Measurements from ENCODE around the gene HES2.
"Not testable (repeated sequence)": the region's sequence is repeated elsewhere in the genome, so short reads cannot be mapped to it uniquely, and the experiment has no call there.

The HES2 gene

DNA sequence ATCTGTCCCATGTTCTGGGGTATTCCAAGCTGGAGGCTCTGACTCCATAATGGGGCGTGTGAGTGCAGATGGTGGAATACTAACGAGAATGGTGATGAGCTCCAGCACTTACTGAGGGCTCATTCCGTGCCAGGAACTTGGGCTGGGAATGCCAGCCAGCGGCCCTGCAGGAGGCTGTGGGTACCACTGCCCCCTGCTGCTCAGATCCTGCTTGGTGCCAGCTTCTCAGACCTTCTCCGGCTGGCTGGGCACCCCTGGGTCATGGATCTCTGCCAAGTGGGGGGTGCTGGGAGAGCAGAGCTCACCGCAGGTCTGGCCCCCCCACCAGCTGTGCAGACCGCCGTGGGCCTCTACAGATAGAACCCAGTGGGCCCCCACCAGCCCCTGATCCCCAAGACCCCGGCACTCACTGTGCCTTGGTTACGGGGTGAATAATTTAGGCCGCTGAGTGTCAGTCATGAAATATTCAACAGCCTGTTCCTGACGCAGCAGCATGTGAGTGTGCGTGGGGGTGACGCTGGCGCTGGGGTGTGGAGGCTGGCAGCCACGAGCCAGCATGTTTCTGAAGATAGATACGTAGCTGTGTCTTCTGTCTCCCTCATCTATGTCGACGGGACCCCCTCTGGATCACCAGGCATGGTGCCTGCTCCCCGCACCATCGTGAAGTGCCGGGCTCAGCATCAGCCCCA, 17.4 kb upstream of the HES2 start:
- not testable (repeated sequence) for H3K27ac ChIP-seq (ENCODE audit: low read length, poor library complexity, severe bottlenecking); DNase-seq; H2BK15ac ChIP-seq (ENCODE audit: low read depth, poor library complexity, severe bottlenecking); H3K4me3 ChIP-seq (ENCODE audit: insufficient read depth in 1 of 2, low read depth in 1 of 2, low read length in 2 of 2); H4K91ac ChIP-seq (ENCODE audit: low read length); H4K8ac ChIP-seq (ENCODE audit: low read length); H3K9ac ChIP-seq (ENCODE audit: low read length); H2AK5ac ChIP-seq (ENCODE audit: low read length, severe bottlenecking); H3K18ac ChIP-seq (ENCODE audit: low read depth in 1 of 2, low read length in 2 of 2); H2BK120ac ChIP-seq (ENCODE audit: low read depth, low read length); H3K79me1 ChIP-seq (replicated peaks; ENCODE audit: low read length, poor library complexity, severe bottlenecking); H2BK5ac ChIP-seq (ENCODE audit: low read depth, low read length, poor library complexity, severe bottlenecking); H3K9me3 ChIP-seq (ENCODE audit: control insufficient read depth, low read length); H3K4ac ChIP-seq (ENCODE audit: low read depth in 1 of 2, low read length in 2 of 2); H3K23ac ChIP-seq (ENCODE audit: low read length in 2 of 2); H3K14ac ChIP-seq (ENCODE audit: low read length in 2 of 2); H3K36me3 ChIP-seq (ENCODE audit: control insufficient read depth in 1 of 2, insufficient read depth in 2 of 2, low read depth in 1 of 2, low read length in 2 of 2); H3K4me2 ChIP-seq (ENCODE audit: low read length, poor library complexity, severe bottlenecking); H2AFZ ChIP-seq (ENCODE audit: low read depth, low read length); H2BK12ac ChIP-seq (ENCODE audit: low read length in 2 of 2)
- H3K4me1 ChIP-seq (ENCODE audit: control insufficient read depth, insufficient read depth, low read depth, low read length), result peaks cover 21% of the 10 kb centered on the region
- peaks cover 41 to 57% of the 10 kb centered on the region in 2 experiments for H3K27me3 ChIP-seq (ENCODE audit: control insufficient read depth in 1 of 2, insufficient read depth in 1 of 2, low read length in 2 of 2)
- 81% methylated on average over 22 of the region's 22 CpGs for WGBS

DNA sequence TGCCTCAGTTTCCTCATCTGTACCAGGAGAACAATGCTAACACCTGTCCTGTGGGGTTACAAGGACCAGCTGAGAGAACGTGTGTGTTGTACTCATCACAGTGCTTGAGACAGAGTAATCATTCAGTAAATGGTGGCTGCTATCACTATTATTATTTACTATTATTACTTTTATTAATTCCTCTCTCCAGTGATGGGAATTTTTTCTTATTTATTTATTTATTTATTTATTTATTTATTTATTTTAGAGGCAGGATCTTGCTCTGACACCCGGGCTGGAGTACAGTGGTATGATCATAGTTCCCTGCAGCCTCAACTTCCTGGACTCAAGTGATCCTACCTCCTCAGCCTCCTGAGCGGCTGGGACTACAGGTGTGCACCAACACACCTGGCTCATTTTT, 16.6 kb upstream of the HES2 start:
- not testable (repeated sequence) for H3K9me3 ChIP-seq (ENCODE audit: control insufficient read depth, low read length); H3K79me1 ChIP-seq (replicated peaks; ENCODE audit: low read length, poor library complexity, severe bottlenecking)
- 100% methylated on average over 2 of the region's 3 CpGs for WGBS

DNA sequence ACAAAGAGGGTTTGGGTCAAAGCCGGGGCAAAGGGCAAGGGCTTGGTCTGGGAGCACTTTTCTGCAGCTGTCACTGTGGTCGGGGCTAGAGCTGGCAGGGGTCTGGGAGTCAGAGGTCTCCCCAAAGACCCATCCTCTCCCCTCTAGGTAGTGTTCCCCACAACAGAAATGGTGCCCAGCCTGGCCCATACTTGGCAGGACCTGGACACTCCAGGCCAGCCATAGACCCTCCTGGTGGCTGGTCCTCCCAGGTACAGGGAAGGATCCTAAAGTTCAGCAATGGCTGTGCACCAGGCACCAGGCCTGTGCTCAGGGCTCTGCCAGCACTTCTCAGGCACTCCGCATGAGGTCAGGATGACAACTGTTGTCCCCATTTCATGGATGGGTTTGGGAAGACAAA, 15.8 kb upstream of the HES2 start:
- no peak overlapping the region for H4K91ac ChIP-seq (ENCODE audit: low read length)
- no peak overlapping the region for H2BK15ac ChIP-seq (ENCODE audit: low read depth, poor library complexity, severe bottlenecking)
- no peak overlapping the region for H2BK5ac ChIP-seq (ENCODE audit: low read depth, low read length, poor library complexity, severe bottlenecking)
- no peaks in the 10 kb centered on the region for H3K79me1 ChIP-seq (replicated peaks; ENCODE audit: low read length, poor library complexity, severe bottlenecking)
- DNase-seq, result no peak
- no peak overlapping the region for H3K18ac ChIP-seq (ENCODE audit: low read depth in 1 of 2, low read length in 2 of 2)
- peaks cover 20% of the 10 kb centered on the region for H3K4me1 ChIP-seq (ENCODE audit: control insufficient read depth, insufficient read depth, low read depth, low read length)
- no peak overlapping the region for H3K4me2 ChIP-seq (ENCODE audit: low read length, poor library complexity, severe bottlenecking)
- H3K9me3 ChIP-seq (ENCODE audit: control insufficient read depth, low read length), result no peaks in the 10 kb centered on the region
- H3K23ac ChIP-seq (ENCODE audit: low read length in 2 of 2), result no peak overlapping the region
- no peak overlapping the region for H2BK120ac ChIP-seq (ENCODE audit: low read depth, low read length)
- H2AK5ac ChIP-seq (ENCODE audit: low read length, severe bottlenecking), result no peak overlapping the region
- H2BK12ac ChIP-seq (ENCODE audit: low read length in 2 of 2), result no peak overlapping the region
- no peak overlapping the region for H4K8ac ChIP-seq (ENCODE audit: low read length)
- no peak overlapping the region for H3K4ac ChIP-seq (ENCODE audit: low read depth in 1 of 2, low read length in 2 of 2)
- H3K27ac ChIP-seq (ENCODE audit: low read length, poor library complexity, severe bottlenecking), result no peak overlapping the region
- 75% methylated on average over 3 of the region's 3 CpGs for WGBS
- H3K4me3 ChIP-seq (ENCODE audit: insufficient read depth in 1 of 2, low read depth in 1 of 2, low read length in 2 of 2), result no peak overlapping the region
- no peak overlapping the region for H2AFZ ChIP-seq (ENCODE audit: low read depth, low read length)
- H3K27me3 ChIP-seq (ENCODE audit: control insufficient read depth in 1 of 2, insufficient read depth in 1 of 2, low read length in 2 of 2), result peaks cover 39 to 53% of the 10 kb centered on the region in 2 experiments
- no peak overlapping the region for H3K14ac ChIP-seq (ENCODE audit: low read length in 2 of 2)
- no peak overlapping the region for H3K9ac ChIP-seq (ENCODE audit: low read length)
- H3K36me3 ChIP-seq (ENCODE audit: control insufficient read depth in 1 of 2, insufficient read depth in 2 of 2, low read depth in 1 of 2, low read length in 2 of 2), result no peaks in the 10 kb centered on the region

More for the DNA sequence above, 16.6 kb upstream of the HES2 start:
- H2AK5ac ChIP-seq (ENCODE audit: low read length, severe bottlenecking); H3K14ac ChIP-seq (ENCODE audit: low read length in 2 of 2); H4K91ac ChIP-seq (ENCODE audit: low read length); H3K36me3 ChIP-seq (ENCODE audit: control insufficient read depth in 1 of 2, insufficient read depth in 2 of 2, low read depth in 1 of 2, low read length in 2 of 2); H4K8ac ChIP-seq (ENCODE audit: low read length); H2BK12ac ChIP-seq (ENCODE audit: low read length in 2 of 2); H3K23ac ChIP-seq (ENCODE audit: low read length in 2 of 2); H3K4ac ChIP-seq (ENCODE audit: low read depth in 1 of 2, low read length in 2 of 2); H3K18ac ChIP-seq (ENCODE audit: low read depth in 1 of 2, low read length in 2 of 2); H2BK15ac ChIP-seq (ENCODE audit: low read depth, poor library complexity, severe bottlenecking); H3K27ac ChIP-seq (ENCODE audit: low read length, poor library complexity, severe bottlenecking); H2BK120ac ChIP-seq (ENCODE audit: low read depth, low read length); H2AFZ ChIP-seq (ENCODE audit: low read depth, low read length); DNase-seq; H3K4me2 ChIP-seq (ENCODE audit: low read length, poor library complexity, severe bottlenecking); H3K4me3 ChIP-seq (ENCODE audit: insufficient read depth in 1 of 2, low read depth in 1 of 2, low read length in 2 of 2); H2BK5ac ChIP-seq (ENCODE audit: low read depth, low read length, poor library complexity, severe bottlenecking); H3K9ac ChIP-seq (ENCODE audit: low read length): not testable (repeated sequence)
- H3K27me3 ChIP-seq (ENCODE audit: control insufficient read depth in 1 of 2, insufficient read depth in 1 of 2, low read length in 2 of 2), result peaks cover 37 to 53% of the 10 kb centered on the region in 2 experiments
- H3K4me1 ChIP-seq (ENCODE audit: control insufficient read depth, insufficient read depth, low read depth, low read length), result peaks cover 22% of the 10 kb centered on the region

DNA sequence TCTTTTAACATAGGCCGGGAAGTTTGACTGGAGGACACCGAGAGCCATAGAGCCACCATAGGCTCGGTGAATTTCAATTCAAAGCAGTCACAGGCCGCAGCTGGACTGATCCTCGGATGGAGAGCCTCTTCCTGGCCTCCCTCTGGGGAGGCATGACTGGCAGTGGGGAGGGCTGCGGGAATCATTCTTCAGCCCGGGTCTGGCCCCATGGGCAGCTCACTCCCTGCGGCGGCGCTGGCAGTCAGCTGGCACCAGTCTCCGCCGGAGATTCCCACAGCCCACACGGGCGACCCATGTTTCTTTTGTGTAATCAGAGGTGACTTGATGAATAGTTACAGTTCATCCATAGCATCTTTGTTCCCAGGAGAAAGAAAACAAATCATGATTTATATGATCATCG, 15.4 kb upstream of the HES2 start:
- Histone ChIP-seq H4K91ac (ENCODE audit: low read length) (no peak overlapping the region), H3K27ac (ENCODE audit: low read length, poor library complexity, severe bottlenecking) (no peak overlapping the region), H3K27me3 (ENCODE audit: control insufficient read depth in 1 of 2, insufficient read depth in 1 of 2, low read length in 2 of 2) (peaks cover 44 to 57% of the 10 kb centered on the region in 2 experiments), H3K4me2 (ENCODE audit: low read length, poor library complexity, severe bottlenecking) (no peak overlapping the region), H3K18ac (ENCODE audit: low read depth in 1 of 2, low read length in 2 of 2) (no peak overlapping the region), H2BK12ac (ENCODE audit: low read length in 2 of 2) (no peak overlapping the region), H3K36me3 (ENCODE audit: control insufficient read depth in 1 of 2, insufficient read depth in 2 of 2, low read depth in 1 of 2, low read length in 2 of 2) (no peaks in the 10 kb centered on the region), H2AK5ac (ENCODE audit: low read length, severe bottlenecking) (no peak overlapping the region), H3K4me3 (ENCODE audit: insufficient read depth in 1 of 2, low read depth in 1 of 2, low read length in 2 of 2) (no peak overlapping the region), H4K8ac (ENCODE audit: low read length) (no peak overlapping the region), H3K9me3 (ENCODE audit: control insufficient read depth, low read length) (no peaks in the 10 kb centered on the region), H3K79me1 (replicated peaks; ENCODE audit: low read length, poor library complexity, severe bottlenecking) (no peaks in the 10 kb centered on the region), H3K23ac (ENCODE audit: low read length in 2 of 2) (no peak overlapping the region), H3K4me1 (ENCODE audit: control insufficient read depth, insufficient read depth, low read depth, low read length) (peaks cover 20% of the 10 kb centered on the region), H3K9ac (ENCODE audit: low read length) (no peak overlapping the region), H2BK5ac (ENCODE audit: low read depth, low read length, poor library complexity, severe bottlenecking) (no peak overlapping the region), H2BK120ac (ENCODE audit: low read depth, low read length) (no peak overlapping the region), H3K4ac (ENCODE audit: low read depth in 1 of 2, low read length in 2 of 2) (no peak overlapping the region), H2AFZ (ENCODE audit: low read depth, low read length) (no peak overlapping the region), H2BK15ac (ENCODE audit: low read depth, poor library complexity, severe bottlenecking) (no peak overlapping the region), H3K14ac (ENCODE audit: low read length in 2 of 2) (no peak overlapping the region)
- no peak for DNase-seq
- WGBS, result 94% methylated on average over 12 of the region's 15 CpGs
